ENCODE measurements around the gene MGP. TPM values are rescaled to one million over a fixed set of nuclear protein-coding genes. Genes with fewer than 3 reads are reported as not detected.

The MGP gene
- total and polyA plus RNA-seq, 5 donors = 660 to 1,578 (median 1,019) TPM

DNA sequence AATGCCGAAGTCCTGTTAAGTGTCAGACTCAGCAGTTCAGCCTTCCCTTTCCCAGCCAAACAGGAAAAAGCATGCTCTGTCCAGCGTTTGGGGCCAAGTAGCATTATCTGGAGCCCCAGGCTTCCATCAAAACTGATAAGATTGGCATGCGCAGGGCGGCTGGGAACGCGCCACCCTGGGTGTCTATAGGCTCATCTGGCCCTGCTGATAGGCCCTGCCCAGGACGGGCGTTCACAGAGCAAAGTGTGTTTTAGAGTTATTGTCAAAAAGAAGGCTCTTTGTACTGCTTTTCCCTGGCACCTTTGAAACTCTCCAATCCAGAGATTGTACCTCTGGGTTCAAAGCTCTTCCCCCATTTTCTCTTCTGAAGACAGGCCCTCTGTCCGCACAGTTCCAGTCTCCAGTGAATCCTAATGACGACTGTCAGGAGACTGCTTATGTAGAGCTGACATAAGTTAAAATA, 42.2 kb downstream of the MGP start, which contains the start of gene ART4:
Gene ART4 (minus strand): TSS at position 102 of the 463 bp plus-strand sequence. CDS start 413 bp downstream, outside the sequence.
- peak; percentile 73 to 87 for ATAC-seq
- peaks cover 13% of the 10 kb centered on the region for H3K4me1 ChIP-seq (ENCODE audit: control insufficient read depth, insufficient read depth, low read length)
- WGBS = 19% methylated on average over 10 of the region's 10 CpGs

DNA sequence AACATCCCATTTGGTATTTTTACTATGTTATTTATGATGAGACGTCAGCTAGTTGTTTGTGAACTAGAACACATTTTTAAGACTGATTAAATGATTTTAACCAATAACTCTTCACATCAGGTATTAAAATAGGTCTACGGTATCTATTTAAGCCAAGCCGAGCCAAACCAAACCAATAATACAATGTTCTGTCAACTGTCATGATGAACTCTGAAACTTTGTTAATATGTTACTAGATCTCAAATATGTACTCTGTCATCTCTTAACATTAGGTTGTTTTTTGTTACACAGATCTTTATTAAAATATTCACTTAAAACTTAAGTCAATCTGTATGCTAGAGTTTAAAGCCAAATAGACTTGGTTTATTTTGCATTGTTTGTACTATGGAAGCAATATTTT, 43.3 kb downstream of the MGP start:
- Histone ChIP-seq H3K4me1 (ENCODE audit: control insufficient read depth, insufficient read depth, low read length) (peaks cover 8% of the 10 kb centered on the region), H3K27ac (ENCODE audit: low read length) (no peak overlapping the region), H3K4me3 (ENCODE audit: low read length) (peak overlapping the region; percentile 80), H3K27me3 (ENCODE audit: control insufficient read depth, insufficient read depth) (no peaks in the 10 kb centered on the region), H3K9me3 (ENCODE audit: control insufficient read depth, low read length) (no peaks in the 10 kb centered on the region)
- no peak for ATAC-seq
- no peak for DNase-seq
- intact Hi-C loops (cut with DNase I) = loop anchor here in 2 of 4 donors (5.0 to 10.0 kb wide), 2 partner anchors 68 to 150 kb away; a partner anchor contains a TSS
- WGBS = 54% methylated on average over 3 of the region's 3 CpGs

More for the DNA sequence above, 42.2 kb downstream of the MGP start, which contains the start of gene ART4:
- intact Hi-C loops (cut with DNase I) = loop anchor here in 2 of 4 donors (5.0 to 10.0 kb wide), 2 partner anchors 69 to 149 kb away; a partner anchor contains a TSS
- Histone ChIP-seq H3K27me3 (ENCODE audit: control insufficient read depth, insufficient read depth) (no peaks in the 10 kb centered on the region), H3K4me3 (ENCODE audit: low read length) (peak within 1 kb of the TSS; percentile 80), H3K9me3 (ENCODE audit: control insufficient read depth, low read length) (no peaks in the 10 kb centered on the region), H3K27ac (ENCODE audit: low read length) (peak within 1 kb of the TSS; percentile 91)
- peak; percentile 78 to 92 (median 89) for DNase-seq

DNA sequence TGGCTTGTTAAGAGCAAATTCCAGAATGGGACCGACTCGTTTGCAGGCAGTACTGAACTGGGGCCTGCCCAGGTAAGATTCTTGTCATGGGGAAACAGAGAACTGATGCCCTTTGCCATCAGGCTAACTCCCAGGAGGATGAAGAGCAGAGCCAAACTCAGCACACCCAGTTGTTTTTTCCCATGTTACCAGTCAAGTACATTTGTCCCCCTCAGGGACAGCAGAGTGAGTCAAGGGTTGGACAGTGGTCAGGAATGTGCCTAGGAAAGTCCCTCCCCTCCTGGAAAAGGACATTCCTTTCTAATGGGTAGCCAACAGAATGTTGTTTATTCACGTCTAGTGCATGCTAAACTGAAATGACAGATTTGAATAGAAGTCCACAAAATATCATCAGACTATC, 43.9 kb downstream of the MGP start:
- intact Hi-C loops (cut with DNase I) = loop anchor here in 2 of 4 donors (5.0 to 10.0 kb wide), 2 partner anchors 67 to 151 kb away; a partner anchor contains a TSS

DNA sequence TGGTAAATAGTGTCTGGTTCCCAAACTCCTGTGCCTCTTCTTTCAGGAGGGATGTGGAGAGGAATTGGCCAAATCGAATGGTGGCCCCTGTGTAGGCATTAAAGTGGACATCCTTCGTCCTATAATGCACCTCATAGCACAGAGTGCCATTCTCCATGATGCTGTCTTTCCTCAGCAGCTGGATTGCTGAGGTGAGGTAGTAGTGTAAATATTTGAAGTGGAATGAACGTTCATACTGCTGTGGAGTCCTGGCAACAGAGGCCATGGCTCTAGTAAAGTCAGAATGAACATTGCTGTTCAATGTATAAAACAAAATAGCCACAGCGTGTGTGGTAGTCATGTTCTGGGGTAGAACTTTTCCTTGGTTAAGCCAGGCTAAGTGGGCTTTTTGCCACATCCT, 45.0 kb downstream of the MGP start:
- ATAC-seq = no peak
- H3K4me1 ChIP-seq (ENCODE audit: control insufficient read depth, insufficient read depth, low read length) = peaks cover 11% of the 10 kb centered on the region

More for the DNA sequence above, 43.9 kb downstream of the MGP start:
- Histone ChIP-seq H3K4me1 (ENCODE audit: control insufficient read depth, insufficient read depth, low read length) (peaks cover 8% of the 10 kb centered on the region), H3K4me3 (ENCODE audit: low read length) (peak overlapping the region; percentile 80), H3K27ac (ENCODE audit: low read length) (peak overlapping the region; percentile 94), H3K27me3 (ENCODE audit: control insufficient read depth, insufficient read depth) (no peaks in the 10 kb centered on the region), H3K9me3 (ENCODE audit: control insufficient read depth, low read length) (no peaks in the 10 kb centered on the region)
- ATAC-seq = peak; percentile 91 to 92
- WGBS = 18% methylated on average over 3 of the region's 3 CpGs
- DNase-seq = peak; percentile 75 to 83 (median 78)

DNA sequence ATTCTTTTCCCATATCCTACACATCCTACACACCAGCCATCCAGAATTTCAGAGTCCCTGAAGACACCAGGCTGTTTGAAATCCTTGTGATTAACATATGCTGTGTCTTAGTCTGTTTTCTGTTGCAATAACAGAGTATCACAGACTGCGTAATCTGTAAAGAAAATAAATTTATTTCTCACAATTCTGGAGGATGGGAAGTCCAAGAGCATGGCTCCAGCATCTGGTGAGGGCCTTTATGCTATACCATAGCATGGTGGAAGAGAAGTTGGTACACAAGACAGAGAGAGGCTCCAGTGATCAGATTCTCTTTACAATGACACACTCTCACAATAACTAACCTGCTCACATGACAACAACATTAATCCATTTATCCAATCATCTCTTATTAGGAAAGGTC, 46.4 kb downstream of the MGP start:
- Histone ChIP-seq H3K27ac (ENCODE audit: low read length) (no peak overlapping the region), H3K4me1 (ENCODE audit: control insufficient read depth, insufficient read depth, low read length) (peaks cover 11% of the 10 kb centered on the region), H3K4me3 (ENCODE audit: low read length) (peak overlapping the region; percentile 33), H3K27me3 (ENCODE audit: control insufficient read depth, insufficient read depth) (no peaks in the 10 kb centered on the region), H3K9me3 (ENCODE audit: control insufficient read depth, low read length) (no peaks in the 10 kb centered on the region)
- DNase-seq (no peak), ATAC-seq (no peak)
- intact Hi-C loops (cut with DNase I) = no loop called here
- 92% methylated on average over 1 of the region's 1 CpG for WGBS

More for the DNA sequence above, 45.0 kb downstream of the MGP start:
- H3K9me3 ChIP-seq (ENCODE audit: control insufficient read depth, low read length) = no peaks in the 10 kb centered on the region
- 86% methylated on average over 4 of the region's 4 CpGs for WGBS
- H3K27me3 ChIP-seq (ENCODE audit: control insufficient read depth, insufficient read depth) = no peaks in the 10 kb centered on the region
- intact Hi-C loops (cut with DNase I) = loop anchor here in 2 of 4 donors (5.0 to 10.0 kb wide), 2 partner anchors 66 to 152 kb away; a partner anchor contains a TSS
- H3K27ac ChIP-seq (ENCODE audit: low read length) = peak overlapping the region; percentile 62
- no peak for DNase-seq
- H3K4me3 ChIP-seq (ENCODE audit: low read length) = peak overlapping the region; percentile 80

DNA sequence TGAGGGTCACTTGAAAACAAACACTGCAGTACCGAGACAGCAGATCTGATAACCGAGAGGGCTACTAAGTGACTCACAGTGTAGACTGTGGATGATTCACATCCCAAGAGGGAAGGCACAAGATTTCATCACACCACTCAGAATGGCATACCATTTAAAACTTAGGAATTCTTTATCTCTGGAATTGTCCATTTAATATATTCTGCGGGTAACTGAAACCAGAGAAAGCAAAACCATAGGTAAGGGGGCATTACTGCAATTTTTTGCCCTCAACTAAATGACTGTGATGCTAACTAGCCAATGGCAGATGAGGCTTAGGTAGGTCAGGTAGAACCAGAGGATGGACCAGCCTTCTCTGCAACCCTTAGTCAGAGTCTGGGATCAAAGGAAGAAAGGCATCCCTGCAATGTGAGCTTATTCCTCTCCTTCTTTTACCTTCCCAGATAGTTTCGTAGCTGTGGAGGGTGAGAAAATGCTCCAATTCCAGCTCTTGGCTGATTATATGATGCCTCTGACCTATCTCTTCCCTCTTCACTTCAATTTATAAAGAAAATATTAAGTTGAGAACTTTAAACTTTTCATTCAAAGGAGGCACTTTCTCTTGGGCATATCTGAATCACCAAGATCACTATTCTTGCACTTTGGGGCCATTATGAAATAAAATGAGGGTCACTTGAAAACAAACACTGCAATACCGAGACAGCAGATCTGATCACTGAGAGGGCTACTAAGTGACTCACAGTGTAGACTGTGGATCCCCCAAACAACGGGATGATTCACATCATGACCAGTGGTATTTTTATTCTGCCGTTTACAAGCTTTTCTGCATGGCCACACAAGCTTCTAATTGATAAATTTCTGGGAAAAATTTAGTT, 49.1 kb downstream of the MGP start:
- Histone ChIP-seq H3K4me3 (ENCODE audit: low read length) (peak overlapping the region; percentile 15), H3K27ac (ENCODE audit: low read length) (peak overlapping the region; percentile 39), H3K4me1 (ENCODE audit: control insufficient read depth, insufficient read depth, low read length) (peaks cover 9% of the 10 kb centered on the region), H3K27me3 (ENCODE audit: control insufficient read depth, insufficient read depth) (no peaks in the 10 kb centered on the region), H3K9me3 (ENCODE audit: control insufficient read depth, low read length) (no peaks in the 10 kb centered on the region)
- WGBS = 69% methylated on average over 7 of the region's 7 CpGs
- intact Hi-C loops (cut with DNase I) = no loop called here
- DNase-seq (no peak), ATAC-seq (peak; percentile 79 to 88)

DNA sequence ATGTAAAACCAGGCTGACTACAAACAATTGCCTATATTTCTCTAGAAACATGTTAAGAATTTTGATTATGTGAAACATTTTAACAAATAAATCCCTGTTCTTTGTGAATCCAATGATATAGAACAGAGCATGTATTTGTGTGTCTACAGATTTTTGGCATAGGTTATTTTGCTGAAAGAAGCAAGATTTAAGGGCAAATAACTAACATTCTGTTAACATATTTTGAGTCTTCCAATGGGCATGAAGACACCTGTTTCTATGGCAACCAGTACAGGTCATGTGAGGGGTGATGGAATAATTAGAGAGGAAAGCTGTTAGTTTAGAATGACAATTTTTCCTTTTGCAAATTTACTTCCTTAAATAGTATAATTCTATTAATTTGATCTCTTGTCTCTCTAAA, 51.1 kb downstream of the MGP start:
- no peaks in the 10 kb centered on the region for H3K27me3 ChIP-seq (ENCODE audit: control insufficient read depth, insufficient read depth)
- peaks cover 3% of the 10 kb centered on the region for H3K4me1 ChIP-seq (ENCODE audit: control insufficient read depth, insufficient read depth, low read length)
- H3K27ac ChIP-seq (ENCODE audit: low read length) = no peak overlapping the region
- ATAC-seq (no peak), DNase-seq (no peak)
- H3K4me3 ChIP-seq (ENCODE audit: low read length) = no peak overlapping the region
- intact Hi-C loops (cut with DNase I) = no loop called here
- no peaks in the 10 kb centered on the region for H3K9me3 ChIP-seq (ENCODE audit: control insufficient read depth, low read length)

DNA sequence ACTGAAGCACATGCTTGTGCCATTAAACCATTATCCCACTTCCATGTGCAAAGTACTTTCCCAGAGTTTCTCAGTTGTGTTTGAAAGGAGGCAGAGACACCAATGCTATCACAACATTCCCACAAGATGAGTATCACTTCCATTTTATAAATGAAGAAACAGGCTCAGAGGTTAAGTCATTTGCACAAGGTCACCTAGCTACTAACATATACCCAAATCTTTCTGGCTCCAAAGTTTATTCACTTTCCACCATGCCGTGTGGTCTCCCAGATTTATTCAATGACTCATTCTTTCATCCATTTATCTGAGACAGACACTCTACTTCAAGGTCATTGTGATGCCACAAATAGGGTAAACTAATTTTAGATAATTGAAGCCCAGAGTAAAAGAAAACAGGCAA, 51.7 kb downstream of the MGP start:
- intact Hi-C loops (cut with DNase I) = no loop called here
- Histone ChIP-seq H3K4me3 (ENCODE audit: low read length) (no peak overlapping the region), H3K27ac (ENCODE audit: low read length) (no peak overlapping the region), H3K4me1 (ENCODE audit: control insufficient read depth, insufficient read depth, low read length) (peaks cover 3% of the 10 kb centered on the region), H3K9me3 (ENCODE audit: control insufficient read depth, low read length) (no peaks in the 10 kb centered on the region), H3K27me3 (ENCODE audit: control insufficient read depth, insufficient read depth) (no peaks in the 10 kb centered on the region)
- ATAC-seq (peak in 1 of 2 donors; percentile 42), DNase-seq (no peak)
- 18% methylated on average over 1 of the region's 1 CpG for WGBS

DNA sequence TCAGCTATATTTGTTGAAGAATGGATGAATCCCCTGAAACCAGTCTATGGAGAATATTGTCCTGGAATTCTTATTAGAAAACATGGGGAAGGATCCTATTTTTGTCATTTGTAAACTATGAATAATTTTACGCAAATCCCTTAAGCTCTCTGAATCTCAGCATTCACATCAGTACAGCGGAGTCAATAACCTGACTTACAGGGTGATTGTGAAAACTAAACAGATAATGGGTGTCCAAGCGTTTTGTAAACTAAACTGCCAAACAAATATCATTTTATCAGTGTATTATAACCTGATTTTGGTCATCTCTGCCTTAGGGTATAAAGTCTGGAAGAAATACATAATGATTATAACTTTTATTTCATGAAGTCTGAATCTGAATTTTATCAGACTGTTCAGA, 52.3 kb downstream of the MGP start:
- Histone ChIP-seq H3K9me3 (ENCODE audit: control insufficient read depth, low read length) (no peaks in the 10 kb centered on the region), H3K4me1 (ENCODE audit: control insufficient read depth, insufficient read depth, low read length) (peaks cover 3% of the 10 kb centered on the region), H3K4me3 (ENCODE audit: low read length) (no peak overlapping the region), H3K27me3 (ENCODE audit: control insufficient read depth, insufficient read depth) (no peaks in the 10 kb centered on the region), H3K27ac (ENCODE audit: low read length) (no peak overlapping the region)
- DNase-seq = no peak
- no peak for ATAC-seq
- 89% methylated on average over 3 of the region's 3 CpGs for WGBS
- intact Hi-C loops (cut with DNase I) = no loop called here
